ENCODE measurements around the gene LYG1.
"Not testable (repeated sequence)": the region's sequence is repeated elsewhere in the genome, so short reads cannot be mapped to it uniquely, and the experiment has no call there.

Gene LYG1

DNA sequence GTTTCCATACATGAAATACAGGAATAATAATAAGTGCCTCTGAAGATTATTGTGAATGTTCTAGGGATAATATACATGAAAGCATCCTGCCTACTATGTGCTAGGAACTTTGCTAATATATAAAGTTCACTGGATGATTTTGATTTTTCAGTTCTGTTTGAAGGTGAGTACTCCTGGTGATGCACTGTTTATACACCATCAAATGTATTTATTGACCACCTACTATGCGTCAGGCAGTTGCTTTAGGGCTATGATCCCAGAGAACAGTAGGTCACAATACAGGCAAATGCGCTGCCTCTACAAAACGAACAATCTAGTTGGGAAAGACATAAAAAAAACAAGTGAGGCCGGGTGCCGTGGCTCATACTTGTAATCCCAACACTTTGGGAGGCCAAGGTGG is 24.4 kb upstream of the LYG1 start:
- no peak for DNase-seq
- no peak for ATAC-seq (ENCODE audit: insufficient read depth, low read depth)
- Histone ChIP-seq H3K9me3 (ENCODE audit: insufficient read depth, low read length, severe bottlenecking) (no peaks in the 10 kb centered on the region), H3K36me3 (ENCODE audit: insufficient read depth, low read length) (peaks cover 88% of the 10 kb centered on the region), H3K79me2 (ENCODE audit: insufficient read depth, low read length) (peaks cover 24% of the 10 kb centered on the region), H3K9ac (ENCODE audit: low read depth, low read length) (no peak overlapping the region), H3K4me2 (ENCODE audit: insufficient read depth, low read length) (no peak overlapping the region), H2AFZ (ENCODE audit: low read depth, low read length) (no peak overlapping the region), H3K27me3 (ENCODE audit: insufficient read depth, low read length, poor library complexity) (no peaks in the 10 kb centered on the region), H3K27ac (ENCODE audit: low read length) (no peak overlapping the region), H3K4me1 (ENCODE audit: insufficient read depth, low read length) (no peaks in the 10 kb centered on the region), H4K20me1 (ENCODE audit: insufficient read depth, low read length) (peaks cover 11% of the 10 kb centered on the region), H3K4me3 (ENCODE audit: low read depth in 1 of 2, low read length in 2 of 2) (no peak overlapping the region)
- TF ChIP-seq EZH2 (IDR thresholded peaks at IDR 0.05; ENCODE audit: borderline replicate concordance, low read depth, low read length, severe bottlenecking): no peak
- no peak for TF ChIP-seq CTCF (IDR thresholded peaks at IDR 0.05; ENCODE audit: borderline replicate concordance, extremely low read depth, low read length, poor library complexity, severe bottlenecking)

- peaks cover 55% of the 10 kb centered on the region for H3K36me3 ChIP-seq (ENCODE audit: insufficient read depth, low read length)
- H3K4me1 ChIP-seq (ENCODE audit: insufficient read depth, low read length); H3K27ac ChIP-seq (ENCODE audit: low read length); H3K9me3 ChIP-seq (ENCODE audit: insufficient read depth, low read length, severe bottlenecking); ATAC-seq (ENCODE audit: insufficient read depth, low read depth); H3K4me3 ChIP-seq (ENCODE audit: low read depth in 1 of 2, low read length in 2 of 2); DNase-seq; H3K9ac ChIP-seq (ENCODE audit: low read depth, low read length); H3K4me2 ChIP-seq (ENCODE audit: insufficient read depth, low read length); H2AFZ ChIP-seq (ENCODE audit: low read depth, low read length); H4K20me1 ChIP-seq (ENCODE audit: insufficient read depth, low read length); H3K79me2 ChIP-seq (ENCODE audit: insufficient read depth, low read length); H3K27me3 ChIP-seq (ENCODE audit: insufficient read depth, low read length, poor library complexity): not testable (repeated sequence)
Observed at GRCh38 chr2:99317873-99318200, 16.8 kb upstream of the LYG1 start.

GRCh38 chr2:99317161-99317872 is 16.3 kb upstream of the LYG1 start:
- Histone ChIP-seq H3K4me1 (ENCODE audit: insufficient read depth, low read length) (no peaks in the 10 kb centered on the region), H2AFZ (ENCODE audit: low read depth, low read length) (no peak overlapping the region), H3K4me3 (ENCODE audit: low read depth in 1 of 2, low read length in 2 of 2) (no peak overlapping the region), H3K9me3 (ENCODE audit: insufficient read depth, low read length, severe bottlenecking) (no peaks in the 10 kb centered on the region), H3K36me3 (ENCODE audit: insufficient read depth, low read length) (peaks cover 53% of the 10 kb centered on the region), H3K9ac (ENCODE audit: low read depth, low read length) (no peak overlapping the region), H3K4me2 (ENCODE audit: insufficient read depth, low read length) (no peak overlapping the region), H3K27ac (ENCODE audit: low read length) (no peak overlapping the region), H4K20me1 (ENCODE audit: insufficient read depth, low read length) (no peaks in the 10 kb centered on the region), H3K79me2 (ENCODE audit: insufficient read depth, low read length) (no peaks in the 10 kb centered on the region), H3K27me3 (ENCODE audit: insufficient read depth, low read length, poor library complexity) (no peaks in the 10 kb centered on the region)
- TF ChIP-seq EZH2 (IDR thresholded peaks at IDR 0.05; ENCODE audit: borderline replicate concordance, low read depth, low read length, severe bottlenecking): no peak
- no peak for TF ChIP-seq CTCF (IDR thresholded peaks at IDR 0.05; ENCODE audit: borderline replicate concordance, extremely low read depth, low read length, poor library complexity, severe bottlenecking)
- ATAC-seq (ENCODE audit: insufficient read depth, low read depth): no peak
- no peak for DNase-seq

DNA sequence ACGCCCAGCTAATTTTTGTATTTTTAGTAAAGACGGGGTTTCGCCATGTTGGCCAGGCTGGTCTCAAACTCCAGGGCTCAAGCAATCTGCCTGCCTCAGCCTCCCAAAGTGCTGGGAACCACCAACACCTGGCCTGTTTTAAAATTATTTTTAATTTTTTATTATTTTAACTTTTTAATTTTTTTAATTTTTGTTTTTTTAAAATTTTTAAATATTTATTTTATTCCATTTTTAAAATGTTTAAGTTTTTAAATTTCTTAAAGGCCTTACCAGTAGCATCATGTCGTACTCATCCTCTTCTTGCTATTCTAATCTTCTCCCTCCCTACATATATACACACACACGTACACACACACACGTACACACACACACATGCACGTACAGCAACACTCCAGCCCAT is 1.4 kb downstream of the LYG1 start:
- H3K27me3 ChIP-seq (ENCODE audit: insufficient read depth, low read length, poor library complexity): no peaks in the 10 kb centered on the region
- H3K4me3 ChIP-seq (ENCODE audit: low read depth in 1 of 2, low read length in 2 of 2): no peak overlapping the region
- DNase-seq (no peak), ATAC-seq (ENCODE audit: insufficient read depth, low read depth) (no peak)
- no peak overlapping the region for H3K4me2 ChIP-seq (ENCODE audit: insufficient read depth, low read length)
- H3K27ac ChIP-seq (ENCODE audit: low read length): no peak overlapping the region
- H3K9me3 ChIP-seq (ENCODE audit: insufficient read depth, low read length, severe bottlenecking): no peaks in the 10 kb centered on the region
- no peak overlapping the region for H2AFZ ChIP-seq (ENCODE audit: low read depth, low read length)
- no peaks in the 10 kb centered on the region for H4K20me1 ChIP-seq (ENCODE audit: insufficient read depth, low read length)
- no peak overlapping the region for H3K9ac ChIP-seq (ENCODE audit: low read depth, low read length)
- peaks cover 21% of the 10 kb centered on the region; the same call in 1 of the 2 replicates for H3K36me3 ChIP-seq (ENCODE audit: insufficient read depth, low read length)
- H3K4me1 ChIP-seq (ENCODE audit: insufficient read depth, low read length): no peaks in the 10 kb centered on the region
- no peaks in the 10 kb centered on the region for H3K79me2 ChIP-seq (ENCODE audit: insufficient read depth, low read length)
- TF ChIP-seq EZH2 (IDR thresholded peaks at IDR 0.05; ENCODE audit: borderline replicate concordance, low read depth, low read length, severe bottlenecking) (no peak), CTCF (IDR thresholded peaks at IDR 0.05; ENCODE audit: borderline replicate concordance, extremely low read depth, low read length, poor library complexity, severe bottlenecking) (no peak)

Data from DND-41 (cell line).